Measurements from ENCODE around the gene TMEM147.

DNA sequence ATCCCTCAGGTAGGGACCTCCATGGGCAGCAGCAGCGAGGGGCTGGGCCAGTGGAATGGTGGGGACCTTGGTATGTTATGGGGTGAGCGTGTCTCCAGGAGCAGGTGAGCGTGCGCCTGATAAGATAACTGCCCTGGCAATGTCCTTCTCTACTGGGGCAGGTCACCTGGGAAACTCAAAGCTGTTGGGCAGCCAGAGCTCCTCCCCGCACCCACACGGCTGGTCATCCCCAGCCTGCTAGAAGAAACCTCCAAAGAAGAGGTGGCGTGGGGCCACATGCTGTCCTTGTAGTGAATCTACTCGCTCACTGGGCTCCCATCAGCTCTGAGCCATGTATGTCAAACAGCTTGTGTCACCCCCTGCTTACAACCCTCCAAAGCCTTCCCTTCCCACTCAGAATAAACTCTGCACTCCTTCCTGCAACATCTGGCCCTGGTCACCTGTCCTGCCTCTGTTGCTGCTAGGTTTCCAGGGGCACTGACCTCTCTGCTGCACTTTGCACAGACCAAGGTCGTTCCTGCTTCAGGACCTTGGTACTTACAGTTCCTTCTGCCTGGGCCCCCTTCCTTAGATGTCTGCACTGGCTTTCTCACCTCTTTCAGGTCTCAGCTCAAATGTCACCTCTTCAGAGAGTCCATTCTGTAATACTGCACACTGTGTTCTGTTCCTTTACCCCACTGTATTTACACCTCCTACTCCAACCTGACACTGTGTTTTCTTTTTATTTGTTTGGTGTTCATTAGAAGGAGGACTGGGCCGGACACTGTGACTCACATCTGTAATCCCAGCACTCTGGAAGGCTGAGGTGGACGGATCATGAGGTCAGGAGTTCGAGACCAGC, 19.8 kb downstream of the TMEM147 start:
- TF ChIP-seq POLR2A (IDR thresholded peaks at IDR 0.05) (no peak), CTCF (IDR thresholded peaks at IDR 0.05) (no peak)
